Stimulated activated CD8-positive, alpha-beta memory T cell treated with anti-CD3 and anti-CD28 coated beads, Interleukin-7, amount 100 ng/mL, for 48 hours (primary cell): ENCODE data around the gene ARSD.
"Not testable (repeated sequence)": the region's sequence is repeated elsewhere in the genome, so short reads cannot be mapped to it uniquely, and the experiment has no call there.

ENCODE experiments used
- DNase-seq, 2 donors: peaks; one replicate each; pipeline ENCODE4 v3.0.0-alpha.2; 2020; ENCODE audit warnings: low read depth in 1 of 2; ENCODE audit errors: extremely low read depth in 1 of 2

ARSD gene

DNA sequence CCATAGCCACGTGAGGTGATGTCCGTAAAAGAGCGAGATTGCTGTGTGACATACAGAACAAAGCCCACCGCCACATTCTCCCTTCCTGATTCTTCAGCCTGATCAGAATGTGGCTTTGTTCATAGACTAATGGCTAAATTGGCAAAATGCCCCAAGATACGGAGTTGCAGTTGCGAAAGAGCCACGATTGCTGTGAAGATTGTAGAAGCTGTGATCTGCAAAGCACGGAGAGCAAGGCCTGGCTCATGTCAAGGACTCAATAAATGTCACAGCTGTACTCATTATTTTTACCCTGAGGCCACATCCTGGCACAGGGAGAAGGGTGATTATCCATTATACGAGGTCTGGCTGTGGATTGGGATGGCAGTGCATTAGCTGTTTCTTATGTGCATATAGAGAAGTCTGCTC, 34.2 kb downstream of the ARSD start:
- DNase-seq, result no peak

GRCh38 chrX:2892816-2893215, 36.3 kb downstream of the ARSD start:
- no peak for DNase-seq

- DNase-seq, result not testable (repeated sequence)
These were observed 38.3 kb downstream of the ARSD start for GRCh38 chrX:2890536-2891460.

DNA sequence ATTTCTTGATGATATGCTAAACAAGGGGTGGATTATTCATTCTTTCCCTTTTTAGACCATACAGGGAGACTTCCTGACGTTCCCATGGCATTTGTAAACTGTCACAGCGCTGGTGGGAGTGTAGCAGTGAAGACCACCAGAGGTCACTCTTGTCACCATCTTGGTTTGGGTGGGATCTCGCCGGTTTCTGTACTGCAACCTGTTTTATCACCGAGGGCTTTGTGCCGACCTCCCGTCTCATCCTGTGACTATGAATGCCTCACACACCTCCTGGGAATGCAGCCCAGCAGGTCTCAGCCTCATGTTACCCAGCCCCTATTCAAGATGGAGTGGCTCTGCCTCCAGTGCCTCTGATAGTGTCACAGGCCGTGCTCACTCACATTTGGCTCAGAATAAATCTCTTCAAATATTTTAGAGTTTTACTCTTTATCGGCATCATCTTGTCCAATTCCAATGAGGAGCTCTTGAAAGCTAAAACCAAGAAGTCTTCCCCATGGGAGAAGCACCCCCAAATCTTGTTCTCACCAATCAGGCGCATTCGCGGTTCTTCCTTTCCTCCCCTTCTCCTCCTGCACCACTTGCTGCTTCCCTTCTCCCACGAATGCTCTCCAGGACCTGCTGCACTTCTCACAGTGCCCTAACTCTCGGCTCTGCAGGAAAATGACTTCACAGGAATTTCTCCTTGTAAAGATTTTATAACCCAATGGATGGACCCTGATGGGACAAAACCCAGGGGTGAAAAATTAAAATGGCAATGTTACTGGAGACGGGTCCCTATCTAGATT, 39.2 kb downstream of the ARSD start:
- DNase-seq, result not testable (repeated sequence)

- no peak for DNase-seq
These were observed 40.0 kb downstream of the ARSD start for GRCh38 chrX:2889045-2889605.

- DNase-seq, result no peak
These were observed 40.8 kb downstream of the ARSD start for GRCh38 chrX:2888309-2888708.

DNA sequence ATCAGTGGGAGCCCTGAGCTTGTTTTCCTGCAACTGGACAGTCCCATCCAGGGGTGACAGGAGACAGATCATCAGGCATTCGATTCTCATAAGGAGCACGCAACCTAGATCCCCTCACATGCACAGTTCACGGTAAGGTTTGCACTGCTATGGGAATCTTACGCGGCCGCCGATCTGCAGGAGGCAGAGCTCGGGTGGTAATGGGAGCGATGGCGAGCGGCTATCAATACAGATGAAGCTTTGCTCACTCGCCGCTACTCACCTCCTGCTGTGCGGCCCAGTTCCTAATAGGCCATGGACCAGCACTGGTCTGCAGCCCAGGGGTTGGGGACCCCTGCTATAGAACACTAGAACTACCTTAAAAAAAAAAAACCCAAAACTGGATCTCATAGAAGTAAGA, 45.4 kb downstream of the ARSD start:
- no peak for DNase-seq

DNA sequence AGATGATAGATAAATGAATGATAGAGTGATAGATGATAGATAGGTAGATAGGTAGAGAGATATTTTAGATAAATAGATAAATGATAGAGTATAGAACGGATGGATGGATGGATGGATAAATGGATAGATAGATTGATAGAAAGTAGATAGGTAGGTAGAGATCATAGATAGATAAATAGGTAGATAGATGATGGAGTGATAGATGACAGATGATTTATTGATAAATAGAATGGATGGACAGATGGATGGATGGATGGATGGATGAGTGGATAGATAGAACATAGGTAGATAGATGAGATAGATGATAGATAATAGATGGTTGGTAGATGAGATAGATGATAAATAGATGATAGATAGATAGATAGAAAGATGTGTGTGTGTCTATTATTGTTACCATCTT, 49.5 kb downstream of the ARSD start:
- DNase-seq, result no peak

GRCh38 chrX:2878563-2878962, 50.6 kb downstream of the ARSD start:
- no peak for DNase-seq

GRCh38 chrX:2875798-2876399, 53.2 kb downstream of the ARSD start:
- DNase-seq, result no peak

GRCh38 chrX:2875136-2875481, 54.0 kb downstream of the ARSD start:
- DNase-seq, result no peak

DNA sequence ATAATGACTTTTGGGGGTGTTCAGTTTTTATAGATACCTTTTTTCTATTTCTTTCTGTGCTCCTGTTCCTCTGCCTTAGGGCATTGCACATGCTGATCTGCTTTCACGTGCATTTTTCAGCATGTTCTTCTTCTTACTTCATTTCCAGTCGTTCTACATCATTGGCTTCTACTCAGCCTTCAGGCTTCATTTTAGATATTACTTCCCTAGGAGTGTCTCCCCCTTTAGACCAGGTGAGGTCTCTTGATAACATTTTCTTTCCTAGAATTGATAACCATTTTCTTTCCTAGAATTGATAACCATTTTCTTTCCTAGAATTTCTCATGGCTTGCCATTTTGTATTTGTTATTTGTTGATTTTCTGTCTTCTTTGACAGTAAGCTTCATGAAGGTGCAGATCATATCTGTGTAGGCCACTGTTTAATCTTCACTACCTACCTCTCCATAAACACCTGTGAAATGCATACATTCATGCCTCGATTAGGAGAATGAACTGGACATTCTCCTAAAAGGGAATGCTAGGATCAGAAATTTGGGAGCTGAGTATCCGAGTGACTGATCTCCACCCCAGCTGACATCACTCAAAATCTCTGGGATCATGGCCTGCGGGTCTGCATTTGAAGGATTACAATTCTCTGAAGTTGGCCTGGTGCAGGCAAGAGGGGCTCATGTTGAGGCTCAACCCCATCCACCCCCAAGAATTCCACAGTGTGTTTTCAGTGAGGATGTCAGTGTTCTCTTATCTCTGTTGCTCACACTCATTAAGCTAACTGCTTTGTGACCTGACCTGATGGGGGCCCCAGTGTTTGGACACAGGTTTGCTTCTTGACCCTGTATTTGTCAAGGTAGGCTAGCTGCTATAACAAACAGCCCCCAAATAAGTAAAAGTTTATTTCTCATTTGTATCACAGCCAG, 54.7 kb downstream of the ARSD start:
- DNase-seq, result no peak

- DNase-seq, result no peak
These were observed 56.4 kb downstream of the ARSD start for GRCh38 chrX:2872671-2873277.

- DNase-seq, result no peak
These were observed 57.3 kb downstream of the ARSD start for GRCh38 chrX:2871831-2872230.

DNA sequence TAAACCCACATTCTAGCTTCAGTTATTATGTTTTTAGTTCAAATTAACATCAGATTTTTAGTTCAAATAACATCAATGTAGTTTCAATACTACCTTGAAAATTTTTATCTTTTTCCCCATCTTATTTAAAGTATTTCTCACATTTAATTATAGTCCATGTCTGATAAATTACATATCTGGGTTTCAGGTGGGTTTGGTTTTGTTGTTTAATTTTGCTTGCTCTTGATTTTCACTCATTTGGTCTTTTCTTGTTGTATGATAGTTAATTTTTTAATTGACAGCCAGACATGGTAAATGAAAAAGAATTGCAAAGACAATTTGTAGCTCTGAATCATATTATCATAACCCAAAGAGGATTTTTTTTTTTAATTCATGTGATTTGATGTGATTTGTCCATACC, 58.5 kb downstream of the ARSD start:
- no peak for DNase-seq

DNA sequence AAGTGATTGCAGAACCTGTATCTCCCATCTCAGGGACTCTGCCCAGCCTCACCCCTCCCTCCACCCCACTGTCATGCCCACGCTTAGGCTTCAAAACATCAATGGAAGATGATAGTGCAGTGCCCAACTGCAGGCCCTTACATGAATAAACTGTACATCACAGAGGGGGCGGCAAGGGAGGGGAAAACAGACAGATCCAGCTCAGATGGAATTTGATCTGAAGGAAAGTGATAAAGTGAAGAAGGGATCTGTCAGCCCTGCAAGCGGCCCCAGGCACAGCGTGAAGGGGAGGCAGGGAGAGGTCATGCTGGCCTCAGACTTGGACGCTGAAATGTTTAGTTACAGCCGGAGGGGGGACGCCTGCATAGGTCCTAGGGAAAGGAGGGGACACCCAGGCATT, 61.9 kb downstream of the ARSD start:
- no peak for DNase-seq

DNA sequence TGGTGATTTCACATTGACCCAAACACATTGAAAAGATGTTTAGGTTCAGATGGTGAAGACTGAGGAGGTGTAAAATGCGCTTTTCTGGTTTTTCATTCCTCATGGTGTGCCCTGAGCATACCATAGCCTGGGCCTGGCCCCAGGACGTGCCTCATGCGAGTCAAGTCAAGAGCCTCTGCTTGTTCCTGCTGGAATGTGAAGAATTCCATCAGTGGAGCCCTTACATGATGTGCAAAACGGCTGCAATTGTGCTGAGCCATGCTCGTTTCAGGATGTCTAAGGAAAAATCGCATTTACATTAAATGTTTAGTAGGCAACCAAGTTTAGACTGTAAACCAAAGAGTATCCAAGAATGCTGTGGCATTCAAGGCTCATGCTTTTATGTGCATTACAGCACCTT, 65.5 kb downstream of the ARSD start:
- DNase-seq, result no peak

- no peak for DNase-seq
These were observed 66.7 kb downstream of the ARSD start for GRCh38 chrX:2862404-2862803.

DNA sequence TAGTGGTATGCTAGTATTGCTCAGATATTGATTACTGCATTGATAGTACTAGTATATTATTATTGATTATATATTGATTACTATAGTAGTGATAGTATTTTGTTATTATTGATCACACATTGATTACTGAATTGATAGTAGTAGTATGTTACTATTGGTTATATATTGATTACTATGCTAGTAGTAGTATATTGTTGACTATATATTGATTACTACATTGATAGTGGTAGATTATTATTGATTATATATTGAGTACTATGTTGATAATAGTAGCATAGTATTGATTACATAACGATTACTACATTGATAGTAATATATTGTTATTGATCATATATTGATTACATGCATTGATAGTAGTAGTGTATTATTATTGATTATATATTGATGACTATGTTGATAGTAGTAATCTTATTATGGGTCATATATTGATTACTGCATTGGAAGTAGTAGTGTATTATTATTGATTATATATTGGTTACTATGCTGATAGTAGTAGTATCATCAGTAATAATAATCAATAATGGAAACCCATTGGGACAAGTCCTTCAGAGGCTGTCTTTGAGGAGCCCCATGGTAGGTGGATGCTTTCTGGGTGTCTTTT, 69.8 kb downstream of the ARSD start:
- DNase-seq, result no peak

GRCh38 chrX:2857566-2857965, 71.6 kb downstream of the ARSD start:
- DNase-seq, result no peak
